K562 (cell line): ENCODE measurements around the gene SSR2. TPM values are rescaled to one million over a fixed set of nuclear protein-coding genes. Genes with fewer than 3 reads are reported as not detected.
A peak's percentile ranks its signal among the peaks of the same experiment; 100 is the strongest.

Experiments
- ARID3A ChIP-seq: IDR thresholded peaks from 2 replicates; pipeline ENCODE4 v1.6.1; 2012; ENCODE audit warnings: low read depth, low read length, improper control_type of control experiment, borderline replicate concordance
- DMBX1 ChIP-seq: fragments of 250-450 bp; sonication (Bioruptor Pico); IDR thresholded peaks from 2 replicates; pipeline ENCODE4 v1.8.0; 2022; ENCODE audit warnings: inconsistent platforms, mild to moderate bottlenecking, moderate library complexity, borderline replicate concordance
- L3MBTL2 ChIP-seq: fragments of 450-650 bp; IDR thresholded peaks from 2 replicates; pipeline ENCODE4 v1.6.1; 2016; ENCODE audit warnings: mild to moderate bottlenecking, moderate library complexity
- NFRKB ChIP-seq: fragments of 450-650 bp; IDR thresholded peaks from 2 replicates; pipeline ENCODE4 v1.6.1; 2016; ENCODE audit warnings: low read depth
- PKNOX1 ChIP-seq: fragments of 450-650 bp; IDR thresholded peaks from 2 replicates; pipeline ENCODE4 v1.6.1; 2016
- SREBF1 ChIP-seq: fragments of 150-350 bp; IDR thresholded peaks from 2 replicates; pipeline ENCODE4 v1.6.1; 2014; ENCODE audit warnings: antibody characterized with exemption, low read depth, low read length, borderline replicate concordance
- ZBTB7A ChIP-seq: IDR thresholded peaks from 2 replicates; pipeline ENCODE4 v1.6.1; 2011; ENCODE audit warnings: low read depth, mild to moderate bottlenecking, low read length, moderate library complexity, borderline replicate concordance; ENCODE audit not compliant: control insufficient read depth
- ZNF277 ChIP-seq: fragments of 250-450 bp; sonication (Bioruptor Pico); IDR thresholded peaks from 2 replicates; pipeline ENCODE4 v1.8.0; 2022; ENCODE audit warnings: inconsistent platforms, mild to moderate bottlenecking, moderate library complexity, borderline replicate concordance
- ZNF316 ChIP-seq: fragments of 450-650 bp; IDR thresholded peaks from 2 replicates; pipeline ENCODE4 v1.6.1; 2016
- ZNF518B ChIP-seq: fragments of 250-450 bp; sonication (Bioruptor Pico); IDR thresholded peaks from 2 replicates; pipeline ENCODE4 v1.5.0; 2021; ENCODE audit warnings: mild to moderate bottlenecking, moderate library complexity
- ZNF584 ChIP-seq: fragments of 200-800 bp; sonication (Bioruptor generic); IDR thresholded peaks from 2 replicates; pipeline ENCODE4 v1.6.1; 2016; ENCODE audit warnings: low read depth, mild to moderate bottlenecking, missing genetic modification characterization, missing compliant biosample characterization
- ZNF592 ChIP-seq: fragments of 450-650 bp; IDR thresholded peaks from 2 replicates; pipeline ENCODE4 v1.6.1; 2017; ENCODE audit warnings: antibody characterized with exemption, mild to moderate bottlenecking
- polyA plus RNA-seq, 8 experiments: library from polyadenylated mRNA; depleted of rRNA in 4 of 8; stranded (reverse) in 5 of 8; unstranded in 3 of 8; fragments of >200 nt; fragmentation: Nextera tagmentation in 2 of 8; fragmentation: Illumina TruSeq in 1 of 8; extraction: Ambion mirVana in 2 of 8; extraction: Trizol in 1 of 8; gene quantifications; 2 replicates each; pipeline versions ENCODE4 v1.2.1 to v1.2.3, GENCODE V29; 2011 to 2014; ENCODE audit warnings: inconsistent platforms in 1 of 8, missing spikeins in 1 of 8
- total RNA-seq, 7 experiments: library from RNA; depleted of rRNA in 6 of 7; stranded (reverse); fragments of >200 nt in 6 of 7; fragmentation: Illumina TruSeq in 2 of 7; extraction: Trizol in 2 of 7; gene quantifications; 2 replicates each; pipeline versions ENCODE4 v1.2.1 to v1.2.3, GENCODE V29; 2011 to 2021; ENCODE audit warnings: low replicate concordance in 1 of 7

SSR2 gene
- total and polyA plus RNA-seq, 9 of the 15 experiments (the other 6 are each of a cell fraction or from before 2014, with no cell fraction given), result 161 to 411 (median 240) TPM

GRCh38 chr1:155983191-155984024 lies 37.3 kb downstream of the SSR2 start (continued):
- TF ChIP-seq SREBF1, result no peak
- no peak for TF ChIP-seq PKNOX1
- no peak for TF ChIP-seq ZBTB7A
- no peak for TF ChIP-seq ZNF316
- TF ChIP-seq ZNF592, result 0 out of 2 replicates have a peak, but pooled peaks have one; percentile 59
- TF ChIP-seq NFRKB, result no peak
- TF ChIP-seq ZNF584 (CRISPR knock-in tag), result 0 out of 2 replicates have a peak, but pooled peaks have one; percentile 28
- no peak for TF ChIP-seq ZNF518B
- no peak for TF ChIP-seq ARID3A
- peak; percentile 36; the same call in 1 of the 2 replicates for TF ChIP-seq L3MBTL2
- TF ChIP-seq ZNF277, result no peak
- TF ChIP-seq DMBX1 (CRISPR knock-in tag), result no peak
